ENCODE measurements around the gene RAB3IL1. TPM values are rescaled to one million over a fixed set of nuclear protein-coding genes. Genes with fewer than 3 reads are reported as not detected.

RAB3IL1 gene
- total RNA-seq, 1 donor from 2014 or later, result 44.2 TPM

DNA sequence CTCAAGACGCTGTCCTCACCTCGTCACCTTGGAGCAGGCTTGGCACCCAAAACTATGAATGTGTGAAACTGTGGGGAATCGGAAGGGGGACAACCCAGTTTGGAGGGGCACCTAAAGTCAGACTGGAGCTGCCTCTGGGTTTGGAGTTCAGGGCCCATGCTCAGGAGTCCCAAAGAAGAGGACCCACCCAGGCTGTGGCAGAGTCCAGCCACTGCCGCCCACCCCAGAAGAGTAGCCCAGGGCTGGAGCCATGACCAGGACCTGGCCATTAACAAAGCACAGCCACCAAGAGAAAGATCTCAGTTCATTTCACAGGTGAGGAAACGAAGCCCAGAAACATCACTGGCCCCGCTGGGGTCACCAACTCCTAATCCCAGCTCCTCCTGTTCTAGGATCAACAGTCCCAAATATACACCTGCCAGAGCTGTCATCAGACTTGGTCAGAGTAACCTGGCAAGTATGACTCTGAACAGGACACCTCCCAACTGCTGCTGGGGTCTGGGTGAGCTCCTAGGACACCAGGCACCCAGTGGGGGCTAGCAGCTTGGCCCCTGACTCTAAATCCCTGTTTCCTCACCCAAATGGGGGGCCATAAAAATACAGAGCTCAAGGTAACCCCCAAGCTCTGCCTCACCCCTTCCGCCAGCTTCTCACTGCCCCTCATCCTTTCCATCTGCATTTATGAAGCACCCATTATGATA is 2.7 kb downstream of the RAB3IL1 start:
- TF ChIP-seq, protein P1, sequence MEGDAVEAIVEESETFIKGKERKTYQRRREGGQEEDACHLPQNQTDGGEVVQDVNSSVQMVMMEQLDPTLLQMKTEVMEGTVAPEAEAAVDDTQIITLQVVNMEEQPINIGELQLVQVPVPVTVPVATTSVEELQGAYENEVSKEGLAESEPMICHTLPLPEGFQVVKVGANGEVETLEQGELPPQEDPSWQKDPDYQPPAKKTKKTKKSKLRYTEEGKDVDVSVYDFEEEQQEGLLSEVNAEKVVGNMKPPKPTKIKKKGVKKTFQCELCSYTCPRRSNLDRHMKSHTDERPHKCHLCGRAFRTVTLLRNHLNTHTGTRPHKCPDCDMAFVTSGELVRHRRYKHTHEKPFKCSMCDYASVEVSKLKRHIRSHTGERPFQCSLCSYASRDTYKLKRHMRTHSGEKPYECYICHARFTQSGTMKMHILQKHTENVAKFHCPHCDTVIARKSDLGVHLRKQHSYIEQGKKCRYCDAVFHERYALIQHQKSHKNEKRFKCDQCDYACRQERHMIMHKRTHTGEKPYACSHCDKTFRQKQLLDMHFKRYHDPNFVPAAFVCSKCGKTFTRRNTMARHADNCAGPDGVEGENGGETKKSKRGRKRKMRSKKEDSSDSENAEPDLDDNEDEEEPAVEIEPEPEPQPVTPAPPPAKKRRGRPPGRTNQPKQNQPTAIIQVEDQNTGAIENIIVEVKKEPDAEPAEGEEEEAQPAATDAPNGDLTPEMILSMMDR (IDR thresholded peaks at IDR 0.05), result no peak
- Mint-ChIP-seq H3K4me1 (ENCODE audit: unreplicated experiment) (peaks cover 52% of the 10 kb centered on the region), H3K9me3 (ENCODE audit: unreplicated experiment) (no peaks in the 10 kb centered on the region), H3K4me3 (ENCODE audit: unreplicated experiment) (no peak overlapping the region), H3K27ac (ENCODE audit: unreplicated experiment) (no peak overlapping the region), H3K27me3 (ENCODE audit: unreplicated experiment) (no peaks in the 10 kb centered on the region), H3K36me3 (ENCODE audit: unreplicated experiment) (no peaks in the 10 kb centered on the region)
- no peak for DNase-seq (ENCODE audit: extremely low spot score, unreplicated experiment)

DNA sequence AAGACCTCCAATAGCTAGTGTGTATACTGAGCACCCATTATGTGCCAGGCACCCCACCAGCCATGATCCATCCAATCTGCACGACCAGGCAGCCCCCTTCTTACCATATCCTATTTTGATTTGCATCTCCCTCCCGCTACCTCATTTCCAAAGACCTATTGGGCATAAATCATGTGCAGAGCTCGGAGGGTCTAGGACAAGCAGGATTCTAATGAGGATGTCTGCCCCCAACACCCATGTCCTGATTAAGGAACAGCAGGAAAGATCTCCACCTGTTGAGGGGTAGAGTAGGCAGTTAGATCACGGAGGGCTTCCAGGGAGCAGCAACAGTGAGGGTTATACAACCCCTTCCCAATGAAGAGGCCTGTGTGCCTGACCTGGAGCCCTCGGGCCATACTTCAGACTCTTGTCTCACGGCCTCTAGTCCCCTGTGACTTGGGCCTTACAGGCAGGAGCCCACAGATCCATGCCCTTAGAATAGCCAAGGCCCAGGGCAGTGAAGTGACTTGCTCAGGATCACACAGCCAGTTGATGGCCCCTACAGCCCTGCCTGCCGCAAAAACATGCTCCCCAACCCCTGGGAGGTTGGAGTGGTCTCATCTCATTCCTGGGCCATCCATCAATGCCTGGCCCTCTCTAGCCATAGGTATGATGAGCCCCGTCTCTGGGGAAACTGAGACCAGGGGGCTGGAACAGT is 3.5 kb downstream of the RAB3IL1 start:
- H3K27me3 Mint-ChIP-seq (ENCODE audit: unreplicated experiment), result no peaks in the 10 kb centered on the region
- H3K4me3 Mint-ChIP-seq (ENCODE audit: unreplicated experiment), result no peak overlapping the region
- no peak for DNase-seq (ENCODE audit: extremely low spot score, unreplicated experiment)
- H3K4me1 Mint-ChIP-seq (ENCODE audit: unreplicated experiment), result peaks cover 45% of the 10 kb centered on the region
- no peak overlapping the region for H3K27ac Mint-ChIP-seq (ENCODE audit: unreplicated experiment)
- no peaks in the 10 kb centered on the region for H3K9me3 Mint-ChIP-seq (ENCODE audit: unreplicated experiment)
- H3K36me3 Mint-ChIP-seq (ENCODE audit: unreplicated experiment), result no peaks in the 10 kb centered on the region
- TF ChIP-seq, protein P1 (IDR thresholded peaks at IDR 0.05), result no peak

DNA sequence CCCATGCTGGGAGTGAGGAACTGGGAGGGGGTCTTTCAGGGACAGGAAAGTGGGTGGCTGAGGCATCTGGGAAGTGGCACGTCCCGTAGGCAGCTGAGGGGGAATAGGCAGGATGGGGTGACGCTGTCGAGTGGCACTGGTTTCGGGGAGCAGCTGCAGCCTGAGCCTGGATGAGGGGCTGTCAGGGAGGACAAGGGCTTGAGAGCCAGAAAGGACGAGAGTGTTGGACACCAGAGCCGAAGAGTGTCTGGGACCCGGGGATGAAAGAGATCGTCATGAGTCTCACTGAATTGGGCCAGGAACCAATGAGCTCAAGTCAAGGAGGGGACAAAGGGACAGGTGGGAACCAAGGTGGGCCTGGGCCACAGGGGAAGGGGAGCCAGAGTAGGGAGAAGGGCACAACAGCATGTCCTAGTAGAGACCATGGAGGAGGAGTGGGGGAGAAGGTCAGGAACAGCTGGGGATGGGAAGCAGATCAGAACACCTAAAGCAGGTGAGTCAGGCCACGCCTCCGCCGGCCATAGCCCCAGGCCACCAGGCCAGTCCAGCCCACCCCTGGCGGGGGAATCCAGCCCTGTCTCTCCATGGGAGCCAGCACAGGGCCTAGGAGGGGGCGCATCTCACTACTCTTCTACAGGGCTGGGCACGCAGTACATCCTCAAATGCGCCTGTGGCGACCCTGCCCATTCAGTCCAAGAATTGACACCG is 4.2 kb downstream of the RAB3IL1 start:
- peak overlapping the region; percentile 24 for H3K27ac Mint-ChIP-seq (ENCODE audit: unreplicated experiment)
- H3K27me3 Mint-ChIP-seq (ENCODE audit: unreplicated experiment), result no peaks in the 10 kb centered on the region
- no peaks in the 10 kb centered on the region for H3K9me3 Mint-ChIP-seq (ENCODE audit: unreplicated experiment)
- TF ChIP-seq, protein P1 (IDR thresholded peaks at IDR 0.05), result no peak
- DNase-seq (ENCODE audit: extremely low spot score, unreplicated experiment), result no peak
- no peaks in the 10 kb centered on the region for H3K36me3 Mint-ChIP-seq (ENCODE audit: unreplicated experiment)
- H3K4me3 Mint-ChIP-seq (ENCODE audit: unreplicated experiment), result no peak overlapping the region
- H3K4me1 Mint-ChIP-seq (ENCODE audit: unreplicated experiment), result peaks cover 40% of the 10 kb centered on the region

DNA sequence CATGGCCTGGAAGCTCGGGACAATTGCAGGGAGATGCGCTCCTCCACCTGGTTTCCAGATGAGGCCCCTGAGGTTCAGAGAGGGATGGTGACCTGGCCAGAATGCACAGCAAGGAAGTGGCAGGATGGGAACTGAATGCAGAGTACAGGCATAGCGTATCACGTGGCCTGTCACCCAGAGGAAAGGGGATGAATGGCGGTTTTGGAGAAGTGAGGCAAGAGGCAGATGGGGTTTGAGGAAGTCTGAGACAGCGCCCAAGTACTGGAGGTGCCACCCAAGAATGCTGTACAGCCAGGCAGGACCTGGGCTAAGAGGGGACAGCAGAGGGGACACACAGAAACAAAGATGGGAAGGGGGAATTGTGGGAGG is 4.9 kb downstream of the RAB3IL1 start:
- Mint-ChIP-seq H3K27ac (ENCODE audit: unreplicated experiment) (no peak overlapping the region), H3K9me3 (ENCODE audit: unreplicated experiment) (no peaks in the 10 kb centered on the region), H3K36me3 (ENCODE audit: unreplicated experiment) (peaks cover 1% of the 10 kb centered on the region), H3K27me3 (ENCODE audit: unreplicated experiment) (no peaks in the 10 kb centered on the region), H3K4me3 (ENCODE audit: unreplicated experiment) (no peak overlapping the region), H3K4me1 (ENCODE audit: unreplicated experiment) (peaks cover 34% of the 10 kb centered on the region)
- no peak for DNase-seq (ENCODE audit: extremely low spot score, unreplicated experiment)
- TF ChIP-seq, protein P1 (IDR thresholded peaks at IDR 0.05), result no peak

Measured in osteocyte (in vitro differentiated cells).